ENCODE data around the gene ITPR1.

The ITPR1 gene

DNA sequence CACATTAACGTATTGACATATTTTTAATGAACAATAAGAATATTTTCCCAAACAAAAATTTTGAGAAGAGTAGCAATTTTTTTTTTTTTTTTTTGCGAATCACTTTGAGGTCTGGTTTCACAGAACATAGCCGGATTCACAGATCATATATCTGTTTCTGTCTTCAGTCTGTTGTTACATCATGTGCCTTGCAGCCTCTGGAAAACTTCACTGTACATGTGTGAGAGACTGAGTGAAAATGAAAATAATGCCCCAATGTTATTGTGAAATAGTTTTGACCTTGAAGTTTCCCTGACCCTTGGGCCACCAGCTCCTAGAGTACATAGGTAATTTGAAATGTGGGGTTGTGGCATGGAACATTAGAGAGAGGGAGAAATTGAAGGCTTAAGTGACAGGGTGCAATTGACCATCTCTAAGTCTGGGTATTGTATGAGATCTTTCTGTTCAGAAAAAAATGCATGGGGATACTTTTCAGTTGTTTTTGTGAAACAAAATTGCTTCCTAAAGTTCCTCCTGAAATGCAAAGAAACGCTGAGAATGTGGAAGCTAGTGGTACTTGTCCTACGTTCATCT is 14.0 kb downstream of the ITPR1 start:
- in situ Hi-C loops (cut with MboI; ENCODE audit: low pct_unique_long_range_greater_than_20kb, low sequenced_read_pairs, unreplicated experiment) = no loop called here
- no peak for DNase-seq (ENCODE audit: low spot score)
- TF ChIP-seq CTCF (IDR thresholded peaks at IDR 0.05; ENCODE audit: extremely low read depth, insufficient read depth, missing control alignments) = no peak

GRCh38 chr3:4508048-4508981 is 15.2 kb downstream of the ITPR1 start:
- TF ChIP-seq CTCF (IDR thresholded peaks at IDR 0.05; ENCODE audit: extremely low read depth, insufficient read depth, missing control alignments) = no peak
- DNase-seq (ENCODE audit: low spot score) = peak; percentile 34
- in situ Hi-C loops (cut with MboI; ENCODE audit: low pct_unique_long_range_greater_than_20kb, low sequenced_read_pairs, unreplicated experiment) = no loop called here

DNA sequence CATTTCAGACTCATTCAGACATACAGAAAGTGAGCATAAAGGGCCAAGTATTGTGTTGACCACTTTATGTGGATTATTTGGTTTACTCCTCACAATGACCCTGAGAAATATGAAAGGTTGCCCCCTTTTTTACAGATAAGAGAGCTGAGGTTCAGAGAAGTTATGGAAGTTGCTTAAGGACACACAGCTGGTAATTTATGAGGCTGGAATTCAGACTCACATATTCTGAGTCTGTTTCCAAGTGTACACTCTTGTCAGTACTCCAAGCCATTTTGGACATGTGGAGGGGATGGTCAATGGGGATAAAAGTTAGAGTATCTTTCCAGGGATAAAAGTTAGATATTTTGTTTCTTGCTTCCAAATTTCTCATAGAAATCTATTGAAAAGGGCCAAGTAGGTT is 15.9 kb downstream of the ITPR1 start:
- no peak for TF ChIP-seq CTCF (IDR thresholded peaks at IDR 0.05; ENCODE audit: extremely low read depth, insufficient read depth, missing control alignments)
- in situ Hi-C loops (cut with MboI; ENCODE audit: low pct_unique_long_range_greater_than_20kb, low sequenced_read_pairs, unreplicated experiment) = no loop called here
- DNase-seq (ENCODE audit: low spot score) = no peak

- TF ChIP-seq CTCF (IDR thresholded peaks at IDR 0.05; ENCODE audit: extremely low read depth, insufficient read depth, missing control alignments) = no peak
- no peak for DNase-seq (ENCODE audit: low spot score)
- in situ Hi-C loops (cut with MboI; ENCODE audit: low pct_unique_long_range_greater_than_20kb, low sequenced_read_pairs, unreplicated experiment) = no loop called here
Observed at GRCh38 chr3:4509983-4510755, 17.0 kb downstream of the ITPR1 start.

DNA sequence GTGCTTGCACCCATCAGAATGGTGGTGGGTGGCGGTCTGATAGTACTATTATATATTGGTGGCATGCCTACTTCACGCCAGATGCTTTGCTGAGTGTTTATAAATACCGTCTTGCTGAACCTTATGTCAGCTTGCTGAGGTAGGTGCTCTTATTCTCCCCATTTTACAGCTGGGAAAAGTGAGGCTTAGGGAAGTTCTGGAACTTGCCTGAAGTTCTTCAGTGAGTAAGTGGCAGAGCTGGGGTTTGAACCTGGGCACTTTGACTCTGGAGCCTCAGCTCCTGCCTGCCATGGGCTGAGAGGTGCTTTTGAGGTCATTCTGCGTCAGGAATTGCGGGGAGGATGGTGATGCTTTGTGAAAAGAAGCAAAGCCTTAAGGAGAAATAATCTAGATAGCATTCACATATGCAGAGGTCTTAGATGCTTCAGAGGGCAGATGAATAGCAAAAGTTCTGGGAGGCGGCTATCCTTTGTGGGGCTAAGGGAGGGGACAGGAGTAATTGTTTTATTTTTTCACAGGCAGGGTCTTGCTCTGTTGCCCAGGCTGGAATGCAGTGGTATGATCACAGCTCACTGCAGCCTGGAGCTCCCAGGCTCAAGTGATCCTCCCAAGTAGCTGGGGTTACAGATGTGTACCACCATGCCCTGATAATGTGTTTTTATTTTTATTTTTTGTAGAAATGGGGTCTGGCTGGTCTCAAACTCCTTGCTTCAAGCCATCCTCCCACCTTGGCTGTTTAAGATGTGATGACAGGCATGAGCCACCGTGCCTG is 18.5 kb downstream of the ITPR1 start:
- no peak for DNase-seq (ENCODE audit: low spot score)
- in situ Hi-C loops (cut with MboI; ENCODE audit: low pct_unique_long_range_greater_than_20kb, low sequenced_read_pairs, unreplicated experiment) = no loop called here
- TF ChIP-seq CTCF (IDR thresholded peaks at IDR 0.05; ENCODE audit: extremely low read depth, insufficient read depth, missing control alignments) = no peak
